ENCODE data around the gene INPP5A. TPM values are rescaled to one million over a fixed set of nuclear protein-coding genes. Genes with fewer than 3 reads are reported as not detected.

INPP5A gene
- total RNA-seq, 1 experiment from 2014 or later: 22.6 TPM

DNA sequence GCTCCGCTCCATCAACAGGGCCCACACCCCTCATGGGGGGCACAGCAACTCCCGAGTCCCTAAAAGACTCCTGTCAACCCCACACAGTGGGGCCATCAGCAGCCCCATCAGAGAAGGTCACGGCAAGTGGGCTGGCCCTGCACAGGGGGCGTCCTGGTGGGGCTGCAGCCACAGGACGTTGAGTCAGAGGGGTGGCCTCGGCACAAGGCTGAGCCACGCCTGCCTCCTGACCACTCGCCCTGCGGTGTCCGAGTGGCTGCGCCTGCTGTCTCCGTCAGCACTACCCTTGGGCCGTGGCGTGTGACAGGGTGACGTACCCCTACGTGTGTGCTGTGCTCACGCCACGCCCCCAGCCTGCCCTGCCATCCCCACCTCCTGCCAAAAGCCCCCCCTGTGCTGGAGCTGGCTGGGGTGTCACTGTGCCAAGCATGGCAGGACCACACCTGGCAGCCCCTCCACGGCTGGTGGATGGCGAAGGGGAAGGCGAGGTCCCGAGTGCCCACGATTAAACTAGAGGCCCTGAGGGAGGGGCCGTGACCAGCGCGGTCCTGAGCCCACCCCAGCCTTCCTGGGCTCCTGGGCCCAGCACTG lies 274.4 kb downstream of the INPP5A start:
- Histone ChIP-seq H3K9me3 (ENCODE audit: low read length) (no peaks in the 10 kb centered on the region), H4K20me1 (ENCODE audit: low read length) (no peaks in the 10 kb centered on the region), H3K4me2 (ENCODE audit: low read length) (no peak overlapping the region), H3F3A (ENCODE audit: low read length, unreplicated experiment) (no peaks in the 10 kb centered on the region), H3K9ac (ENCODE audit: low read length) (no peak overlapping the region), H3K9me2 (replicated peaks; ENCODE audit: low read length) (no peaks in the 10 kb centered on the region), H3K4me3 (ENCODE audit: low read length) (no peak overlapping the region), H3K79me2 (ENCODE audit: low read length) (no peaks in the 10 kb centered on the region), H2AFZ (ENCODE audit: low read length) (no peak overlapping the region), H3K27me3 (ENCODE audit: low read length) (peaks cover 6% of the 10 kb centered on the region), H3K27ac (ENCODE audit: low read length) (no peak overlapping the region), H3K4me1 (ENCODE audit: insufficient read depth, low read length) (no peaks in the 10 kb centered on the region), H3K36me3 (ENCODE audit: low read depth, low read length) (no peaks in the 10 kb centered on the region)
- DNase-seq (no peak), ATAC-seq (no peak)
- intact Hi-C loops (cut with micrococcal nuclease): no loop called here
- POLR2A ChIA-PET (ENCODE audit: unreplicated experiment): no interaction called here
- BruUV-seq (replicated peaks): no TSS peak
- TF ChIP-seq, protein P1, sequence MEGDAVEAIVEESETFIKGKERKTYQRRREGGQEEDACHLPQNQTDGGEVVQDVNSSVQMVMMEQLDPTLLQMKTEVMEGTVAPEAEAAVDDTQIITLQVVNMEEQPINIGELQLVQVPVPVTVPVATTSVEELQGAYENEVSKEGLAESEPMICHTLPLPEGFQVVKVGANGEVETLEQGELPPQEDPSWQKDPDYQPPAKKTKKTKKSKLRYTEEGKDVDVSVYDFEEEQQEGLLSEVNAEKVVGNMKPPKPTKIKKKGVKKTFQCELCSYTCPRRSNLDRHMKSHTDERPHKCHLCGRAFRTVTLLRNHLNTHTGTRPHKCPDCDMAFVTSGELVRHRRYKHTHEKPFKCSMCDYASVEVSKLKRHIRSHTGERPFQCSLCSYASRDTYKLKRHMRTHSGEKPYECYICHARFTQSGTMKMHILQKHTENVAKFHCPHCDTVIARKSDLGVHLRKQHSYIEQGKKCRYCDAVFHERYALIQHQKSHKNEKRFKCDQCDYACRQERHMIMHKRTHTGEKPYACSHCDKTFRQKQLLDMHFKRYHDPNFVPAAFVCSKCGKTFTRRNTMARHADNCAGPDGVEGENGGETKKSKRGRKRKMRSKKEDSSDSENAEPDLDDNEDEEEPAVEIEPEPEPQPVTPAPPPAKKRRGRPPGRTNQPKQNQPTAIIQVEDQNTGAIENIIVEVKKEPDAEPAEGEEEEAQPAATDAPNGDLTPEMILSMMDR (conservative IDR thresholded peaks at IDR 0.05; ENCODE audit: low read depth, low read length): no peak
- TF ChIP-seq EZH2 (IDR thresholded peaks at IDR 0.05; ENCODE audit: low read length, unreplicated experiment) (no peak), EZH2phosphoT487 (IDR thresholded peaks at IDR 0.05; ENCODE audit: borderline replicate concordance, low read length) (no peak)
- CTCF ChIA-PET: no interaction called here

DNA sequence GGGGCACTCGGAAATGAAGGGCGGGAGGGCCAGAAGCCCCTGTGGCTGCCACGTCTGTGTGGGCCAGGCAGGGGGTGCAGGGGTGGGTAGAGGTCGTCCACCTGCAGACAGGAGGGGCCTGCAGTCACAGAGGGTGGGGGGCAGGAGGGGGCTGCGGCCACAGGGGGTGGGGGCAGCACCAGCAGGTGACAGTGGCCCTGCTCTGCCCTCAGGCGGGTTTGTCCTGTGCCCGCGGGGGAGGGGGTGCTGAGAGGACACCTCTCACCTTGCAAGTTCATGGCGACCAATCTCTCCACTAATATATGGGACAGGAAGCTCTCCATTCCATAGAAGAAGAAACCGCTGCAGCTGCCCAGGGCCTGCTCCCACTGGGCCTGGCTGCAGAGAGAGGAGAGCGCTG lies 274.9 kb downstream of the INPP5A start:
- BruUV-seq (replicated peaks): no TSS peak
- H4K20me1 ChIP-seq (ENCODE audit: low read length): no peaks in the 10 kb centered on the region
- H2AFZ ChIP-seq (ENCODE audit: low read length): no peak overlapping the region
- no peak overlapping the region for H3K27ac ChIP-seq (ENCODE audit: low read length)
- no peak overlapping the region for H3K4me3 ChIP-seq (ENCODE audit: low read length)
- H3K9me2 ChIP-seq (replicated peaks; ENCODE audit: low read length): no peaks in the 10 kb centered on the region
- POLR2A ChIA-PET (ENCODE audit: unreplicated experiment): no interaction called here
- CTCF ChIA-PET: no interaction called here
- DNase-seq: no peak
- H3F3A ChIP-seq (ENCODE audit: low read length, unreplicated experiment): no peaks in the 10 kb centered on the region
- H3K4me2 ChIP-seq (ENCODE audit: low read length): no peak overlapping the region
- no peak overlapping the region for H3K9ac ChIP-seq (ENCODE audit: low read length)
- H3K36me3 ChIP-seq (ENCODE audit: low read depth, low read length): no peaks in the 10 kb centered on the region
- ATAC-seq: no peak
- H3K79me2 ChIP-seq (ENCODE audit: low read length): no peaks in the 10 kb centered on the region
- H3K9me3 ChIP-seq (ENCODE audit: low read length): no peaks in the 10 kb centered on the region
- intact Hi-C loops (cut with micrococcal nuclease): no loop called here
- TF ChIP-seq, protein P1 (conservative IDR thresholded peaks at IDR 0.05; ENCODE audit: low read depth, low read length): no peak
- TF ChIP-seq EZH2phosphoT487 (IDR thresholded peaks at IDR 0.05; ENCODE audit: borderline replicate concordance, low read length) (no peak), EZH2 (IDR thresholded peaks at IDR 0.05; ENCODE audit: low read length, unreplicated experiment) (no peak)
- no peaks in the 10 kb centered on the region for H3K4me1 ChIP-seq (ENCODE audit: insufficient read depth, low read length)
- peaks cover 11% of the 10 kb centered on the region for H3K27me3 ChIP-seq (ENCODE audit: low read length)

DNA sequence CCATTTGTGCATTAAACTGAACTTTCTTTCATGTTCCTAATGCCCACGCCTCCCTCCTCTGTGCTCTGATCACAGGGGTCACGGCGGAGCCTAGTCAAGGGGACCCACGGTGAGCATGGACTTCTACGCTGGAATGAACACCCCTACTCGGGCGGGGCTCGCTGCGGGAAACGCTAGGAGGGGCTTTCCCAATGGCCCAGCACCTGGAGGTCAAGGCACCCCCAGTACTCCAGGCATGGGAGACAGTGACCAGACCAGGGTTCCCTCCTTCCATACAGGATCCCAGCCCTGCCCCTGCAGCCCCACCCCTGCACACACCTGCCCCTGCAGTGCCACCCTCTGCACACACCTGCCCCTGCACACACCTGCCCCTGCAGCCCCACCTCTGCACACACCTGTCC lies 275.4 kb downstream of the INPP5A start:
- no peak overlapping the region for H3K27ac ChIP-seq (ENCODE audit: low read length)
- H4K20me1 ChIP-seq (ENCODE audit: low read length): no peaks in the 10 kb centered on the region
- ATAC-seq (no peak), DNase-seq (no peak)
- H3F3A ChIP-seq (ENCODE audit: low read length, unreplicated experiment): no peaks in the 10 kb centered on the region
- ChIA-PET CTCF (no interaction called here), POLR2A (ENCODE audit: unreplicated experiment) (no interaction called here)
- no peak overlapping the region for H3K4me2 ChIP-seq (ENCODE audit: low read length)
- H3K4me1 ChIP-seq (ENCODE audit: insufficient read depth, low read length): no peaks in the 10 kb centered on the region
- no TSS peak for BruUV-seq (replicated peaks)
- intact Hi-C loops (cut with micrococcal nuclease): no loop called here
- H3K9me3 ChIP-seq (ENCODE audit: low read length): no peaks in the 10 kb centered on the region
- H3K9me2 ChIP-seq (replicated peaks; ENCODE audit: low read length): no peaks in the 10 kb centered on the region
- H3K4me3 ChIP-seq (ENCODE audit: low read length): no peak overlapping the region
- TF ChIP-seq, protein P1 (conservative IDR thresholded peaks at IDR 0.05; ENCODE audit: low read depth, low read length): no peak
- no peak for TF ChIP-seq EZH2phosphoT487 (IDR thresholded peaks at IDR 0.05; ENCODE audit: borderline replicate concordance, low read length)
- peaks cover 16% of the 10 kb centered on the region for H3K27me3 ChIP-seq (ENCODE audit: low read length)
- no peaks in the 10 kb centered on the region for H3K79me2 ChIP-seq (ENCODE audit: low read length)
- no peak overlapping the region for H2AFZ ChIP-seq (ENCODE audit: low read length)
- H3K9ac ChIP-seq (ENCODE audit: low read length): no peak overlapping the region
- no peaks in the 10 kb centered on the region for H3K36me3 ChIP-seq (ENCODE audit: low read depth, low read length)

All from PC-3 (cell line).